BLaER1 treated with 17β-estradiol and CSF1 and Interleukin-3, amounts not matched to agents 10 nM and 100 nM (cell line): Measurements from ENCODE around the gene BBS12.

ENCODE experiments used
- H3K27ac ChIP-seq, 11 experiments: shearing (Covaris generic); formaldehyde crosslinking; 2 replicates each; pipeline ENCODE4 v1.8.1; 2022
- H3K27me3 ChIP-seq, 11 experiments: shearing (Covaris generic); formaldehyde crosslinking; 2 replicates each; pipeline ENCODE4 v1.8.1; 2022
- H3K36me3 ChIP-seq, 11 experiments: shearing (Covaris generic); formaldehyde crosslinking; 2 replicates each; pipeline ENCODE4 v1.8.1; 2022
- H3K4me1 ChIP-seq, 10 experiments: shearing (Covaris generic); formaldehyde crosslinking; 2 replicates each; pipeline ENCODE4 v1.8.1; 2022
- H3K4me2 ChIP-seq, 11 experiments: shearing (Covaris generic); formaldehyde crosslinking; 2 replicates each; pipeline ENCODE4 v1.8.1; 2022
- H3K4me3 ChIP-seq, 10 experiments: shearing (Covaris generic); formaldehyde crosslinking; 2 replicates each; pipeline ENCODE4 v1.8.1; 2022
- H3K9ac ChIP-seq, 11 experiments: shearing (Covaris generic); formaldehyde crosslinking; 2 replicates each; pipeline ENCODE4 v1.8.1; 2022
- H3K9me3 ChIP-seq, 11 experiments: shearing (Covaris generic); formaldehyde crosslinking; replicated peaks in 1 of 11; 2 replicates each; pipeline ENCODE4 v1.8.1; 2022
- H4K20me1 ChIP-seq, 11 experiments: shearing (Covaris generic); formaldehyde crosslinking; 2 replicates each; pipeline ENCODE4 v1.8.1; 2022
- Cebpa-rat ChIP-seq, 11 experiments: shearing (Covaris generic); IDR thresholded peaks; 2 replicates each; pipeline ENCODE4 v1.8.1; 2022

The BBS12 gene

GRCh38 chr4:122700178-122700725, 32.3 kb upstream of the BBS12 start:
- Histone ChIP-seq H3K4me3 (no peak overlapping the region), H4K20me1 (no peaks in the 10 kb centered on the region), H3K27me3 (no peaks in the 10 kb centered on the region), H3K36me3 (no peaks in the 10 kb centered on the region), H3K9me3 (peaks cover 0 to 7% (median 0%) of the 10 kb centered on the region in 11 experiments; a peak in 2 of 22 replicates), H3K4me2 (no peak overlapping the region), H3K4me1 (peaks cover 0 to 4% (median 0%) of the 10 kb centered on the region in 10 experiments; a peak in 3 of 20 replicates), H3K27ac (no peak overlapping the region), H3K9ac (no peak overlapping the region)
- no peak for TF ChIP-seq Cebpa-rat (IDR thresholded peaks at IDR 0.05)

GRCh38 chr4:122701061-122701460, 31.4 kb upstream of the BBS12 start:
- peaks cover 0 to 12% (median 0%) of the 10 kb centered on the region in 10 experiments; a peak in 4 of 20 replicates for H3K4me1 ChIP-seq
- no peak overlapping the region for H3K9ac ChIP-seq
- no peak overlapping the region for H3K4me2 ChIP-seq
- no peak overlapping the region for H3K27ac ChIP-seq
- H3K27me3 ChIP-seq = no peaks in the 10 kb centered on the region
- no peaks in the 10 kb centered on the region for H3K9me3 ChIP-seq
- H3K36me3 ChIP-seq = no peaks in the 10 kb centered on the region
- no peak for TF ChIP-seq Cebpa-rat (IDR thresholded peaks at IDR 0.05)
- no peak overlapping the region for H3K4me3 ChIP-seq
- H4K20me1 ChIP-seq = no peaks in the 10 kb centered on the region

GRCh38 chr4:122701965-122702364, 30.5 kb upstream of the BBS12 start:
- Histone ChIP-seq H4K20me1 (no peaks in the 10 kb centered on the region), H3K36me3 (no peaks in the 10 kb centered on the region), H3K4me3 (no peak overlapping the region), H3K4me2 (no peak overlapping the region), H3K9me3 (no peaks in the 10 kb centered on the region), H3K27me3 (no peaks in the 10 kb centered on the region), H3K4me1 (peaks cover 0 to 13% (median 0%) of the 10 kb centered on the region in 10 experiments; a peak in 4 of 20 replicates), H3K27ac (no peak overlapping the region), H3K9ac (no peak overlapping the region)
- TF ChIP-seq Cebpa-rat (IDR thresholded peaks at IDR 0.05) = no peak

- Histone ChIP-seq H3K4me1 (peaks cover 0 to 13% (median 0%) of the 10 kb centered on the region in 10 experiments; a peak in 4 of 20 replicates), H3K9ac (no peak overlapping the region), H3K27me3 (no peaks in the 10 kb centered on the region), H4K20me1 (no peaks in the 10 kb centered on the region), H3K4me2 (no peak overlapping the region), H3K9me3 (no peaks in the 10 kb centered on the region), H3K4me3 (no peak overlapping the region), H3K36me3 (no peaks in the 10 kb centered on the region), H3K27ac (no peak overlapping the region)
- TF ChIP-seq Cebpa-rat (IDR thresholded peaks at IDR 0.05) = no peak
Measured at GRCh38 chr4:122702939-122703338, 29.6 kb upstream of the BBS12 start.

GRCh38 chr4:122703868-122704267, 28.6 kb upstream of the BBS12 start:
- Histone ChIP-seq H3K9ac (no peak overlapping the region), H3K4me1 (peaks cover 0 to 13% (median 0%) of the 10 kb centered on the region in 10 experiments; a peak in 4 of 20 replicates), H3K9me3 (no peaks in the 10 kb centered on the region), H3K27ac (no peak overlapping the region), H3K27me3 (no peaks in the 10 kb centered on the region), H4K20me1 (no peaks in the 10 kb centered on the region), H3K36me3 (no peaks in the 10 kb centered on the region), H3K4me2 (no peak overlapping the region), H3K4me3 (no peak overlapping the region)
- no peak for TF ChIP-seq Cebpa-rat (IDR thresholded peaks at IDR 0.05)

GRCh38 chr4:122705009-122705408, 27.5 kb upstream of the BBS12 start:
- H3K9ac ChIP-seq = no peak overlapping the region
- H3K27ac ChIP-seq = peak overlapping the region in 1 of 11 experiments; percentile 12; a peak in 1 of 22 replicates

GRCh38 chr4:122705547-122706117, 26.9 kb upstream of the BBS12 start:
- peak overlapping the region in 1 of 11 experiments; percentile 12; a peak in 3 of 22 replicates for H3K27ac ChIP-seq
- no peak overlapping the region for H3K4me3 ChIP-seq
- no peak for TF ChIP-seq Cebpa-rat (IDR thresholded peaks at IDR 0.05)

More at GRCh38 chr4:122705009-122705408, 27.5 kb upstream of the BBS12 start:
- peak overlapping the region in 2 of 11 experiments; percentile 23 to 28; a peak in 1 of 22 replicates for H3K4me2 ChIP-seq
- no peaks in the 10 kb centered on the region for H4K20me1 ChIP-seq
- no peaks in the 10 kb centered on the region for H3K9me3 ChIP-seq
- peaks cover 0 to 13% (median 0%) of the 10 kb centered on the region in 10 experiments; a peak in 4 of 20 replicates for H3K4me1 ChIP-seq
- no peak overlapping the region for H3K4me3 ChIP-seq
- no peak for TF ChIP-seq Cebpa-rat (IDR thresholded peaks at IDR 0.05)
- no peaks in the 10 kb centered on the region for H3K36me3 ChIP-seq
- H3K27me3 ChIP-seq = no peaks in the 10 kb centered on the region

GRCh38 chr4:122706511-122706910, 26.0 kb upstream of the BBS12 start:
- Histone ChIP-seq H3K4me1 (peaks cover 0 to 13% (median 0%) of the 10 kb centered on the region in 10 experiments; a peak in 4 of 20 replicates), H3K27ac (no peak overlapping the region), H3K4me3 (no peak overlapping the region), H4K20me1 (no peaks in the 10 kb centered on the region), H3K9me3 (no peaks in the 10 kb centered on the region), H3K9ac (no peak overlapping the region), H3K27me3 (no peaks in the 10 kb centered on the region), H3K4me2 (no peak overlapping the region), H3K36me3 (no peaks in the 10 kb centered on the region)
- TF ChIP-seq Cebpa-rat (IDR thresholded peaks at IDR 0.05) = no peak

More at GRCh38 chr4:122705547-122706117, 26.9 kb upstream of the BBS12 start:
- Histone ChIP-seq H3K4me2 (peak overlapping the region in 3 of 11 experiments; percentile 9 to 28 (median 23); a peak in 3 of 22 replicates), H3K9me3 (no peaks in the 10 kb centered on the region), H4K20me1 (no peaks in the 10 kb centered on the region), H3K27me3 (no peaks in the 10 kb centered on the region), H3K36me3 (no peaks in the 10 kb centered on the region), H3K9ac (no peak overlapping the region), H3K4me1 (peaks cover 0 to 13% (median 0%) of the 10 kb centered on the region in 10 experiments; a peak in 4 of 20 replicates)

- no peaks in the 10 kb centered on the region for H3K27me3 ChIP-seq
- no peak overlapping the region for H3K4me3 ChIP-seq
- no peak overlapping the region for H3K27ac ChIP-seq
- TF ChIP-seq Cebpa-rat (IDR thresholded peaks at IDR 0.05) = no peak
- no peak overlapping the region for H3K4me2 ChIP-seq
- no peak overlapping the region for H3K9ac ChIP-seq
- no peaks in the 10 kb centered on the region for H3K36me3 ChIP-seq
- no peaks in the 10 kb centered on the region for H4K20me1 ChIP-seq
- H3K4me1 ChIP-seq = peaks cover 0 to 13% (median 0%) of the 10 kb centered on the region in 10 experiments; a peak in 4 of 20 replicates
- H3K9me3 ChIP-seq = no peaks in the 10 kb centered on the region
Measured at GRCh38 chr4:122707497-122707896, 25.0 kb upstream of the BBS12 start.
